SK-N-MC (cell line): ENCODE data around the gene SLC25A45.

Source experiments
- DNase-seq: peaks from one replicate; pipeline ENCODE4 v3.0.0-alpha.2; 2011; ENCODE audit warnings: low read depth, low spot score
- H3K27ac ChIP-seq: fragments of 200-600 bp; sonication (generic); 2 replicates; pipeline ENCODE4 v1.5.1; 2016; ENCODE audit warnings: mixed run types
- H3K36me3 ChIP-seq: fragments of 200-600 bp; sonication (generic); 2 replicates; pipeline ENCODE4 v1.6.1; 2017; ENCODE audit warnings: antibody characterized with exemption, low read length, mixed read lengths; ENCODE audit not compliant: insufficient read depth
- H3K4me3 ChIP-seq: fragments of 200-600 bp; sonication (generic); 2 replicates; pipeline ENCODE4 v1.5.1; 2016
- H3K9ac ChIP-seq: fragments of 200-600 bp; sonication (generic); 2 replicates; pipeline ENCODE4 v1.8.0; 2017; ENCODE audit warnings: mixed run types, mixed read lengths; ENCODE audit not compliant: insufficient read length
- H3K9me3 ChIP-seq: fragments of 200-600 bp; sonication (generic); 2 replicates; pipeline ENCODE4 v1.6.1; 2017; ENCODE audit warnings: low read depth, mild to moderate bottlenecking, antibody characterized with exemption, low read length, moderate library complexity, mixed read lengths
- EZH2 ChIP-seq: fragments of 200-600 bp; sonication (generic); IDR thresholded peaks from one replicate; pipeline ENCODE4 v1.6.1; 2017; ENCODE audit warnings: antibody characterized with exemption
- FOXP2 ChIP-seq: optimal IDR thresholded peaks from 2 replicates; pipeline ENCODE3; 2011; ENCODE audit warnings: mild to moderate bottlenecking, moderate library complexity; ENCODE audit not compliant: insufficient read depth; ENCODE audit errors: extremely low read length, control extremely low read depth
- POLR2AphosphoS5 ChIP-seq: IDR thresholded peaks from 2 replicates; pipeline ENCODE4 v1.6.1; 2012; ENCODE audit warnings: mild to moderate bottlenecking, low read depth, low read length, borderline replicate concordance

SLC25A45 gene

DNA sequence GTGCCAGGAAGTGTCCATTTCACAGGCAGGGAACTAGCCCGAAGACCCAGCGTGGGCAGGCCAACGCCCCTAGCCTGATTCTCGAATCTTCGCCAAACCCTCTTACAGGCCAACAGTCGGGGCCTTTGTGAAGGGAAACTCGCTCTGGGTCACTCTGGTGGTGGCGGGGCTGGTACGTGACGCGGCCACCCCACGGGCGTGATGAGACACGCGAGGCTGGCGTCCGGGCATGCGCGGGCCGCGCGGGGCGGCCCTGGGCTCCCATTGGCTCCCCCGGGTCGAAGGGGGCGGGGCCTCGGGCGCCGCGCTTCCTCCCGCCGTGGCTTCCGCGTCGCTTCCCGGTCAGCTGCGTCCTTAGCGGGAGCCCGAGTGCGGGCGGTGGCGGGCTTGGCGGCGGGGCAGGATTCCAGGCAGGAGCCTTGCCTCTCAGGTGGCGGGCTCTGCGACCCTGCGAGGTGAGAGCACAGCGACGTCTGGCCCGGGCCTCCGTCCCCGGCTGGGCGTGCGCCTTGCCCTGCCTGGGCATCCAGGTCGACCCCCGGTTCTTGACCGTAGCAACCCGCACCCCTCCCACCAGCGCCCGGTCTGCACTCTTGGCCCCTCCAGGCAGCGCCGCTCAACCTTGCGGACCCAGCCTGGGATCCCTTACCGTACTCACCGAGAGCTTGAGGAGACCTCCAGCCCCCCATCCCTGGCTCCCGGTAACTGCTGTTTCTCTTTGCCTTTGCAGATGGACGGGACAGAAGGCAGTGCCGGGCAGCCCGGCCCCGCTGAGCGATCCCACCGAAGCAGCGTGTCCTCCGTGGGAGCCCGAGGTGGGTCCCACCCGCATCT is 4.1 kb upstream of the SLC25A45 start, which contains the start of gene FRMD8:
Gene FRMD8 (plus strand): TSS at position 331 of the 834 bp plus-strand sequence. CDS start 400 bp downstream, at position 731.
- Histone ChIP-seq H3K9me3 (no peaks in the 10 kb centered on the region), H3K36me3 (no peaks in the 10 kb centered on the region; the same call in 1 of the 2 replicates), H3K4me3 (peak within 1 kb of the TSS; percentile 93), H3K9ac (peak within 1 kb of the TSS; percentile 92), H3K27ac (peak within 1 kb of the TSS; percentile 77; the same call in 1 of the 2 replicates)
- TF ChIP-seq EZH2 = no peak
- TF ChIP-seq POLR2AphosphoS5 = peak; percentile 86; the same call in 1 of the 2 replicates
- no peak for DNase-seq

DNA sequence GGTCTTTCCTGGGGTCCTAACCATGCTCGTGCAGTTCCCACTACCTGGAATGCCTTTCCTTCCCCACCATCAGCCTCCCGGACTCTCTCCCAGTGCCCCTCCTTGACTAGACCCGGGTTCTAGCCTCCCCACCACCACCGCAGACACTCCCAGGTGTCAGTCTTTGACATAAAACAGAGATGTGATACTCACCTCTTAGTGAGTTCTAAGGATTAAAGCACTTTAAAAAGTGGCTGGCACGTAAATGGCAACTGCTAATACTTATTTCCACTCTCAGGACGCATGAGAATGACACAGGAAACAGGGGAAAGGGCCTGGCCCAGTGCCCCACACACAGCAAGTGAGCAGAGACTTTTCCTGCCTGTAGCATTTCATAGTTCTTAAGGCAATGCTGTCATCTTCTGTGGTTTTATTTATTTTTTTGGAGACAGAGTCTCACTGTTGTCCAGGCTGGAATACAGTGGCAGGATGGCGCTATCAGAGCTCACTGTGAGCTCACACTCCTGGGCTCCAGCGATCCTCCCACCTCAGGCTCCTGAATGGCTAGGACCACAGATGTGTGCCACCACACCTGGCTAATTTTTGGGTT is 1.9 kb upstream of the SLC25A45 start:
- Histone ChIP-seq H3K36me3 (no peaks in the 10 kb centered on the region; the same call in 1 of the 2 replicates), H3K27ac (peak overlapping the region; percentile 77), H3K9me3 (no peaks in the 10 kb centered on the region), H3K9ac (no peak overlapping the region), H3K4me3 (no peak overlapping the region)
- no peak for TF ChIP-seq POLR2AphosphoS5
- TF ChIP-seq EZH2 = no peak
- no peak for TF ChIP-seq FOXP2
- no peak for DNase-seq

DNA sequence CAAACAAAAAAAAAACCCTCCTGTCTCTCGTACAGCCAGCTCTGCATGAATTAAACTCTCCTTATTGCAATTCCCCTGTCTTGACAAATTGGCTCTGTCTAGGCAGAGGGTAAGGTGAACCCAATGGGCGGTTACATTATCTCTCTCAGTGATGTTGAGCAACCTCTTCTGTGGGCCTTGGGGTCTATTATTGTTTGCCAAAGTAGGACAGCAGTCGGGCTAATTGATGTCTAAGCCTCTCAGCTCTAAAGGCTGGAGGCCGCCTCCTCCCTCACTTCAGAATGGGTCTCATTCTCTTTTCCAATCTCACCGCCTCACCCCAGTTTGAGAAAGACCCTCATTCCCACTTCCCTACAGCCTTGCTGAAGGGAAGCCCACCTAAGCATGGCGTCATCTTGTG is 1.3 kb upstream of the SLC25A45 start:
- H3K4me3 ChIP-seq = no peak overlapping the region
- TF ChIP-seq EZH2 = no peak
- no peak for TF ChIP-seq FOXP2
- TF ChIP-seq POLR2AphosphoS5 = no peak

DNA sequence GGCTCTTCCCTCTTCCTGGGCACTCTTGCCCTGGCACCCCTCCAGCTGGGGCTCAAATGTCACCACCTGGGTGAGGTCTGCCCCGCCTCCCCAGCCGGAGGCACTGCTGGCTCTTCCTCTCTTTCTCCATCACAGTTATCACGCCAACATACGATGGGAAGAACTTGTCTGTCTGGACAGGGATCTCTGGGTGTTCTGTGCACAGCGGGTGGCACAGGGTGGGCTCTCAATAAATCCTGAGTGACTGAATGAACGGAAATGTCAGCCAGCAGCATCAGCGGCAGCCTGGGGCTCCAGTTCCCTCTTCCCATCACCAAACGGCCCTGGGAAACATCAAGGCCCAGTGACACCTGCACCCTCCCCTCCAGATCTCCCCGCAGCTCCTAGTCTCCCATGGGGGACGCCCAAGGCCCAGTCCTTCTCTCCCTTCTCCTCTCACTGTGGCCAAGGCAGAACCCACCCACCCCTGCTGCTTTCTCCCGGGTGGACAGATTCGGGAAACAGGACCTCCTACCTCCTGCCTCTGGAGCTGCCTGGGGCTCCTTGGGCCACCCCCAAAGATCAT is 440 bp upstream of the SLC25A45 start:
- DNase-seq = no peak
- Histone ChIP-seq H3K9me3 (no peaks in the 10 kb centered on the region), H3K4me3 (peak overlapping the region; percentile 76), H3K36me3 (no peaks in the 10 kb centered on the region), H3K27ac (peak overlapping the region; percentile 93), H3K9ac (peak overlapping the region; percentile 73)
- TF ChIP-seq POLR2AphosphoS5 (no peak; the same call in 1 of the 2 replicates), EZH2 (no peak), FOXP2 (no peak)

More for the DNA sequence above, 1.3 kb upstream of the SLC25A45 start:
- H3K9ac ChIP-seq = no peak overlapping the region
- H3K36me3 ChIP-seq = no peaks in the 10 kb centered on the region
- peak overlapping the region; percentile 77 for H3K27ac ChIP-seq
- no peak for DNase-seq
- H3K9me3 ChIP-seq = no peaks in the 10 kb centered on the region

DNA sequence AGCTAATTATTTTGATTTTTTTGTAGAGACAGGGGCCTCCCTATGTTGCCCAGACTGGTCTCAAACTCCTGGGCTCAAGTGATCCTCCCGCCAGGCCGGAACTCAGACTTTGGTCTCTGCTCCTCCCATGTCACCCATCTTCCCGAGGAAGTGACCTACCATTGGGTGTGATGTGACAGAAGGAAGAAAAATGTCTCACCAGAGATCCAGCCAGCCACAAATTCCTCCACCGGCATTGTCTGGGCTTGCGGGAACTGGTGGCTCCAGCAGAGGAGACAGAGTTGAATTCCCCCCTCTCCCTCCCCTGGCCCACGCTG is 772 bp downstream of the SLC25A45 start:
- no peak for TF ChIP-seq FOXP2
- no peak for TF ChIP-seq POLR2AphosphoS5
- no peak for TF ChIP-seq EZH2
- H3K9ac ChIP-seq = peak overlapping the region; percentile 73
- no peaks in the 10 kb centered on the region for H3K36me3 ChIP-seq
- peak overlapping the region; percentile 76 for H3K4me3 ChIP-seq
- DNase-seq = no peak
- no peaks in the 10 kb centered on the region for H3K9me3 ChIP-seq
- peak overlapping the region; percentile 93 for H3K27ac ChIP-seq

DNA sequence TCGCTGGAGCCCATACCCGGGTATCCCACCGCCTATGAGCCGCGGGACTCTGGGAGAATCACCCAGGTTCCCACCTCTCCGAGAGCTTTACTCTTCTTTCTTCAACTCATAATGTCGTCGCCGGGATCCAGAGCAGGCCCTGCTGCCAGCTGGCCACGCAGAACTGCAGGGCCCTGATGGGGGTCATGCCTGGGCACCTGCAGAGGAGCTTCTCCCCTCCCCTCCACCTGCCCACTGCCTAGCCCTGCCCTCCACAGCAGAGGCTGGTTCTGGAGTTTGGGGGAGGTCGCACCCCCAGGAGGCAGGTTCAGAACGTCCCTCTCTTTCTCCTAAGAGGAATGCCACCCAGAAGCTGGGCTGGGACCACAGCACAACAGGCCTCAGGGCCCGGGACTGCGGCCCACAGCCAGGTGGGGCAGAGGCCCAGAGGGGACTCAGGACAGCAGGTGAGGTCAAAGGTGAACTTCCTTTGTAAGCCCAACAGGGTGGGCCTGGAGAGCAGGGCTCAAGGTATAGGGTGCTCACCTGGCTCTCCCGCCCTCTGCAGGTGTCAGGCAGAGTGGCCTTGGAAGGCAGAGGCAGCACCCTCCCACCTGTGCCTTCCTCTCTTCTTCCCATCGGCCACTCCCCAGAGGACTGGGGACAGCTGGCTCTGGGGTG is 1.9 kb downstream of the SLC25A45 start:
- TF ChIP-seq EZH2 (no peak), POLR2AphosphoS5 (no peak), FOXP2 (no peak)

DNA sequence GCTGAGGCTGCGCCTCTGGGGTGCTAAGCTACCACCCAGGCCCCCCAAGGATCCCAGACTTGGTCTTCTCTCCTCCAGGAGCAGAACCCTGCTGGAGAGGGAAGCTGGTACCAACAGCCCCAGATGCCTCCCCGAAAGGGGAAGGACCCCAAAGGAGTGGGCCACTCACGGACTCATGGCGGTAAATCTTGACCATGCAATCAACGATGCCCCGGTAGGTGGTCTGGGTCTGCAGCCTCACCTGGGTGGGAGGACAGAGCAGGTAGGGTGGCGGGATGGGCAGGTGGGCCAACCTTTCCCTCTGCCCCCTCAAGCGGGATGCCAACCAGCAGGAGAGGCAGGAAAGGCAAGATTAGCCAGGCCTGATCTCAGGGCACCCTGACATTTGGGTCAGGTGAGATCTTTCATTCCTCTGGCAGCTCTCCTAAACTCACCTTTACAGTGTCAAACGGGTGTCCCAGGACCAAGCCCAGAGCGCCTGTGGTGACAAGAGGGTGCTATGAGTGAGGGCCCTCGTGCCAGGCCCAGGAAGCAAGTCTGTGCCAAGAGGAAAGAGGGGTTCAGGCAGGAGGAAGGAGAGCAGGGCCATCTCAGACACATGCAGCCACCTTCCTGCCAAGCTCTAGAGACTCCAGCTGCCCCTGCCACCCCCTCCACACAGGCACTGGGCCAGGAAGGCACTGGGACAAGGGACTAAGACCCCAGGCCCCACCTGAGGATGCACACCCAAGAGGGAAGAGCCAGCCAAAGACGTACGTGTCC is 2.6 kb downstream of the SLC25A45 start:
- H3K9me3 ChIP-seq = no peaks in the 10 kb centered on the region
- DNase-seq = no peak
- no peak for TF ChIP-seq EZH2
- TF ChIP-seq FOXP2 = no peak
- no peak for TF ChIP-seq POLR2AphosphoS5
- H3K9ac ChIP-seq = no peak overlapping the region
- no peak overlapping the region for H3K27ac ChIP-seq
- H3K36me3 ChIP-seq = no peaks in the 10 kb centered on the region
- H3K4me3 ChIP-seq = no peak overlapping the region

More for the DNA sequence above, 1.9 kb downstream of the SLC25A45 start:
- Histone ChIP-seq H3K9me3 (no peaks in the 10 kb centered on the region), H3K9ac (no peak overlapping the region), H3K36me3 (no peaks in the 10 kb centered on the region), H3K4me3 (no peak overlapping the region), H3K27ac (no peak overlapping the region)
- no peak for DNase-seq
